Calu3 (cell line): Measurements from ENCODE around the gene KCTD2. TPM values are rescaled to one million over a fixed set of nuclear protein-coding genes. Genes with fewer than 3 reads are reported as not detected.

Experiments used
- BruUV-seq: library from RNA; stranded (reverse); fragments of 400-500 nt; replicated peaks from 2 replicates; lab custom pipeline; 2021; lab: Mats Ljungman, UMichigan
- CTCF ChIA-PET: fragments of 300-600 bp; sonication (Branson Sonifier 250); formaldehyde crosslinking; loops from one replicate; lab custom pipeline; 2022; ENCODE audit warnings: antibody characterized with exemption; lab: Charles Lee
- DNase-seq: peaks from one replicate; pipeline ENCODE4 v3.0.0; 2022
- H3K27ac Mint-ChIP-seq: one replicate; pipeline ENCODE4 v1.8.0; 2022; ENCODE audit warnings: mixed read lengths; ENCODE audit not compliant: unreplicated experiment
- H3K27me3 Mint-ChIP-seq: one replicate; pipeline ENCODE4 v1.8.0; 2022; ENCODE audit warnings: mixed read lengths; ENCODE audit not compliant: unreplicated experiment
- H3K36me3 Mint-ChIP-seq: one replicate; pipeline ENCODE4 v1.8.0; 2022; ENCODE audit warnings: mild to moderate bottlenecking, moderate library complexity, mixed read lengths; ENCODE audit not compliant: insufficient read depth, unreplicated experiment
- H3K4me1 Mint-ChIP-seq: one replicate; pipeline ENCODE4 v1.8.0; 2022; ENCODE audit warnings: mild to moderate bottlenecking, low read depth, mixed read lengths; ENCODE audit not compliant: unreplicated experiment
- H3K4me3 Mint-ChIP-seq: one replicate; pipeline ENCODE4 v1.8.0; 2022; ENCODE audit warnings: mild to moderate bottlenecking, low read depth, moderate library complexity, mixed read lengths; ENCODE audit not compliant: unreplicated experiment
- H3K9me3 Mint-ChIP-seq: one replicate; pipeline ENCODE4 v1.8.0; 2022; ENCODE audit warnings: low read depth, mixed read lengths; ENCODE audit not compliant: unreplicated experiment
- intact Hi-C: fragments of 100-400 bp; cut with micrococcal nuclease; formaldehyde crosslinking; loops from one replicate; pipeline ENCODE4 v1.10.0; 2022; ENCODE audit not compliant: unreplicated experiment
- total RNA-seq: library from RNA; stranded (reverse); gene quantifications from 2 replicates; pipeline ENCODE4 v1.2.3, GENCODE V29; 2022
- TF ChIP-seq, protein P1 (sequence below): fragments of 200-600 bp; IDR thresholded peaks from one replicate; pipeline ENCODE4 v1.8.0; 2022; ENCODE audit warnings: antibody characterized with exemption; ENCODE audit not compliant: unreplicated experiment

Gene KCTD2
- total RNA-seq, 1 experiment from 2014 or later = 24.4 TPM

DNA sequence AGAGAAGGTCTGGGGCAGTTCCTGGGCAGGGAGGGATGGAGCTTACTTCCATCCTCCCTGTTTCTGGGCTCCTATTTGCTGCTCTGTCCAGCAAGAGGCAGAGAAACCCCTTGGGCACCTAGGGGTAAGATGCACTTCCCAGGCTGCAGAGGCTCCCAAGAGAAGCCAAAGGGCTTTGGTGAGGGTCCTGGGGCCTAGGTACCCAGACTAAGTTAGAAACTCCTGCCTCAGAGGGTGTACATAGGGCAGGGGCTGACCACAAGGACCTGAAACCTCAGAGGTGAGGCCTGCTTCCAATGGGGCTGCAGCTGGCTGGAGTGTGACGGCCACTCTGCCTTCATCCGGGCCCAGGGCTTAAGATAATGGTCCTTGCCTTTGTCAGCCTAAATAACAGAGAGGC lies 61.2 kb downstream of the KCTD2 start:
- intact Hi-C loops = no loop called here
- no TSS peak for BruUV-seq
- DNase-seq = no peak
- Mint-ChIP-seq H3K27me3 (no peaks in the 10 kb centered on the region), H3K27ac (peak overlapping the region; percentile 55), H3K36me3 (peaks cover 97% of the 10 kb centered on the region), H3K4me3 (peak overlapping the region; percentile 85), H3K4me1 (peaks cover 28% of the 10 kb centered on the region), H3K9me3 (no peaks in the 10 kb centered on the region)
- CTCF ChIA-PET = no interaction called here
- TF ChIP-seq, protein P1, sequence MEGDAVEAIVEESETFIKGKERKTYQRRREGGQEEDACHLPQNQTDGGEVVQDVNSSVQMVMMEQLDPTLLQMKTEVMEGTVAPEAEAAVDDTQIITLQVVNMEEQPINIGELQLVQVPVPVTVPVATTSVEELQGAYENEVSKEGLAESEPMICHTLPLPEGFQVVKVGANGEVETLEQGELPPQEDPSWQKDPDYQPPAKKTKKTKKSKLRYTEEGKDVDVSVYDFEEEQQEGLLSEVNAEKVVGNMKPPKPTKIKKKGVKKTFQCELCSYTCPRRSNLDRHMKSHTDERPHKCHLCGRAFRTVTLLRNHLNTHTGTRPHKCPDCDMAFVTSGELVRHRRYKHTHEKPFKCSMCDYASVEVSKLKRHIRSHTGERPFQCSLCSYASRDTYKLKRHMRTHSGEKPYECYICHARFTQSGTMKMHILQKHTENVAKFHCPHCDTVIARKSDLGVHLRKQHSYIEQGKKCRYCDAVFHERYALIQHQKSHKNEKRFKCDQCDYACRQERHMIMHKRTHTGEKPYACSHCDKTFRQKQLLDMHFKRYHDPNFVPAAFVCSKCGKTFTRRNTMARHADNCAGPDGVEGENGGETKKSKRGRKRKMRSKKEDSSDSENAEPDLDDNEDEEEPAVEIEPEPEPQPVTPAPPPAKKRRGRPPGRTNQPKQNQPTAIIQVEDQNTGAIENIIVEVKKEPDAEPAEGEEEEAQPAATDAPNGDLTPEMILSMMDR = no peak

DNA sequence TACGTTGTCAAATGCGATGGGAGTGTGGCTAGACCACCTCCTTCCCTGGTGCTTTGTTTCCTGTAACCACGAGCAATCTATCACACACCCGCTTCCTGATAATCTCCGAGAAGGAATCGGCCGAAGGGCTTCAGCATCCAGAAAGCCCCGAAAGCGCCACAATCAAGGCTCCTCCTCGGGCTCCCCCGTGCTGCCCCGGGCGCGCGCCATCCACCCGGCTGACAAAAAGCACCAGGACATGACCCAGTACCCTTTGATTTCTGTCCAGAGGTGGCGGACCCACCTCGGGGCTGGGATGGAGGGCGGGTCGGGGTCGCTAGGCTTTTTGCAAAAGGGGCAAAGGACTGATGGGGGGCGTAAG lies 62.0 kb downstream of the KCTD2 start:
- peaks cover 96% of the 10 kb centered on the region for H3K36me3 Mint-ChIP-seq
- H3K4me1 Mint-ChIP-seq = peaks cover 29% of the 10 kb centered on the region
- intact Hi-C loops = no loop called here
- TF ChIP-seq, protein P1 = no peak
- peak overlapping the region; percentile 85 for H3K4me3 Mint-ChIP-seq
- H3K9me3 Mint-ChIP-seq = no peaks in the 10 kb centered on the region
- peak; percentile 22 for DNase-seq
- peak overlapping the region; percentile 55 for H3K27ac Mint-ChIP-seq
- CTCF ChIA-PET = interaction anchor here (0.6 to 1.3 kb wide), 7 partner anchors 12 to 241 kb away, joined by 3 to 6 read pairs (median 4); partner anchors contain the start of gene MRPL58
- no peaks in the 10 kb centered on the region for H3K27me3 Mint-ChIP-seq
- BruUV-seq = no TSS peak

DNA sequence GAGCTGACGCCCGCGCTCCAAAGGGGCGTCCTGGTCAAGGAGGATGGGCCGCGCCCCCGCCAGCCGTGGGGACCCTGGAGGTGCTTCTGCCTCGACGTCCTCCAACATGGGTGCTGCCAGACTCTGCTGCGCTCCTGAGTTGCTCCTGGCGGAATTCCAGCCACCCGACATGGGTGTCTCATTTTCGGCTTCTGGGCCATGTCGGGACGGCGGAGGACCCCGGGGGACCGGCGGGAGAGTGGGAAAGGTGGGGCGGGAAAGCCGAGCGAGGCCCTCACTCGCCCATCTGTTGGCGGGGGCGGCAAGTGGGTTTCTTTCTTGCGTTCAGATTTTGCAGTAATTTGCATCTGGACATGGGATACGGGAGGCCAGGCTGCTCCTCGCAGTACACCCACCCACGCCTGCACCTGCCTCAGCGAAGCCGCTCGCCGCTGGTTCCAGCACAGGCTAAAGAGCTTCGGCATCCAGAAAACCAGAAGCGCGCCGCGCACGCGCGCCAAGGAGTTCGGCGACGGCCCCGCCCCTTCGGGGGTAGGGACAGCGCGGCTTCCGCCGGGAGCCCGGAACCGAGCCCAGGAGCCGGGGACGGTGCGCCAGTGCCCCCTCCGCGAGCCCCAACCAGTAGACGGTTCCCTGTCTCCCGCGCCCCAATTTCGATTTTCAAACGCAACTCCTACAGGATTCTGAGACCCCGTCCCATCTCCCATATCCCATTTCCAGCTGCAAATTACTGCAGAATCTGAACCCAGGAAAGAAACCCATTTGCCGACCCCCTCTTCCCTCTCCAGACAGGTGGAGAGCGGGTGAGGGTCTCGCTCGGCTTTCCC lies 62.6 kb downstream of the KCTD2 start, which contains the start of gene ARMC7:
TSS of gene ARMC7 (plus strand) at position 563 of the 827 bp plus-strand sequence. CDS start 320 bp downstream, outside the sequence.
- peak; percentile 95 for DNase-seq
- Mint-ChIP-seq H3K27ac (peak within 1 kb of the TSS; percentile 94), H3K27me3 (no peaks in the 10 kb centered on the region), H3K4me1 (peaks cover 33% of the 10 kb centered on the region), H3K4me3 (peak within 1 kb of the TSS; percentile 85), H3K36me3 (peaks cover 96% of the 10 kb centered on the region), H3K9me3 (no peaks in the 10 kb centered on the region)
- BruUV-seq = TSS peak; percentile 84
- CTCF ChIA-PET = interaction anchor here (0.6 to 1.5 kb wide), 9 partner anchors 11 to 241 kb away, joined by 3 to 6 read pairs (median 4); partner anchors contain the start of gene MRPL58
- TF ChIP-seq, protein P1 = no peak
- intact Hi-C loops = loop anchor here (5.0 kb wide), 2 partner anchors 63 to 303 kb away; no protein-coding TSS in a partner anchor

DNA sequence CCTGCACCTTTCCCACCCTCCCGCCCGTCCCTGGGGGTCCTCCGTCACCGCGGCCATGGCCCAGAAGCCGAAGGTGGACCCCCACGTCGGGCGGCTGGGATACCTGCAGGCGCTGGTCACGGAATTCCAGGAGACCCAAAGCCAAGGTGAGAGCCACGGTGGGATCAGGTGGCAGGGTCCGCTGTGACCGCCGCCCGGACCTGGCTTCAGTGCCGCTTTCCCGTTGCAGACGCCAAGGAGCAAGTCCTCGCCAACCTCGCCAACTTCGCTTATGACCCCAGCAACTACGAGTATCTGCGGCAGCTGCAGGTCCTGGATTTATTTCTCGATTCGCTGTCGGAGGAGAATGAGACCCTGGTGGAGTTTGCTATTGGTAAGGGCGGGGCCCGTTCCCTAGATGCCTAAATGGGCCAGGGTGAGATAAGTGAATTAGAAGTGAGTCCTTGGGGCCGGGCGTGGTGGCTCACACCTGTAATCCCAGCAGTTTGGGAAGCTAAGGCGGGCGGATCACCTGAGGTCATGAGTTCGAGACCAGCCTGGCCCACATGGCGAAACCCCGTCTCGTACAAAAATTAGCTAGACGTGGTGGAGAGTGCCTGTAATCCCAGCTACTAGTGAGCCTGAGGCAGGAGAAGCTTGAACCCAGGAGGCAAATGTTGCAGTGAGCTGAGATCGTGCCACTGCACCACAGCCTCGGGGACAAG lies 63.4 kb downstream of the KCTD2 start:
- Mint-ChIP-seq H3K9me3 (no peaks in the 10 kb centered on the region), H3K4me1 (peaks cover 31% of the 10 kb centered on the region), H3K27me3 (no peaks in the 10 kb centered on the region), H3K36me3 (peaks cover 92% of the 10 kb centered on the region), H3K4me3 (peak overlapping the region; percentile 85), H3K27ac (peak overlapping the region; percentile 94)
- BruUV-seq = no TSS peak
- TF ChIP-seq, protein P1 = no peak
- peak; percentile 46 for DNase-seq
- intact Hi-C loops = loop anchor here (5.0 kb wide), 2 partner anchors 62 to 302 kb away; no protein-coding TSS in a partner anchor
- CTCF ChIA-PET = interaction anchor here (0.6 to 1.6 kb wide), 9 partner anchors 20 to 102 kb away, joined by 3 to 8 read pairs (median 3); partner anchors contain the start of genes MRPL58 and NT5C
